ENCODE data around the gene XPO1. TPM values are rescaled to one million over a fixed set of nuclear protein-coding genes. Genes with fewer than 3 reads are reported as not detected.

Gene XPO1
- polyA plus RNA-seq, 1 donor from 2014 or later = 494 TPM

DNA sequence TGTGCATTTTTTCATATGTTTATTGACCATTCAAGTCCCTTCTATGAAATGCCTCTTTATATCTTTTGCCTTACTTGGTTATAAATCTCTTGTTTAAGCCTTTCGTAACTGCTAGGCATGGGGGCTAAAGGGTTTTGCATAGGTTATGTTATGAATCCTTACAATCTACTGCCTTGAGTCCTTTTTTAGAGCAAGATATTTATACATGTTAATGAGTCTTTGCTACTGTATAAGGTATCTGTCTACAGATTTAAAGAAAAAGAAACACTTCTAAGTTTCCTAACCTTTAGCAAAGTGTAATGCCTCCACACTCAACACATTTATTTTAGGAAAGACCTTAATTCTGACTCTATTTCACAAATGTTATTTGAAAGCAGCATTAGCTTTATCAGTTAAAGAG, 43.6 kb upstream of the XPO1 start:
- Histone ChIP-seq H3K4me2 (ENCODE audit: low read length) (no peak overlapping the region), H3K27ac (ENCODE audit: low read length) (no peak overlapping the region), H3K4me3 (ENCODE audit: low read length) (no peak overlapping the region), H4K20me1 (ENCODE audit: insufficient read depth) (no peaks in the 10 kb centered on the region), H2AFZ (ENCODE audit: low read depth, low read length) (no peak overlapping the region), H3F3A (ENCODE audit: insufficient read depth, low read length, poor library complexity, severe bottlenecking) (no peaks in the 10 kb centered on the region), H3K36me3 (ENCODE audit: insufficient read depth, low read length) (no peaks in the 10 kb centered on the region), H3K9ac (ENCODE audit: low read length) (no peak overlapping the region), H3K27me3 (ENCODE audit: insufficient read depth, low read depth, low read length) (no peaks in the 10 kb centered on the region), H3K9me3 (ENCODE audit: low read length) (no peaks in the 10 kb centered on the region), H3K9me2 (ENCODE audit: insufficient read depth, low read length) (no peaks in the 10 kb centered on the region), H3K79me2 (replicated peaks; ENCODE audit: insufficient read depth, low read length) (no peaks in the 10 kb centered on the region)
- TF ChIP-seq POLR2AphosphoS5 (IDR thresholded peaks at IDR 0.05) = no peak
- no peak for TF ChIP-seq EZH2 (IDR thresholded peaks at IDR 0.05; ENCODE audit: borderline replicate concordance, insufficient read depth, low read length, poor library complexity, severe bottlenecking)
- no peak for TF ChIP-seq RAD21 (conservative IDR thresholded peaks at IDR 0.05)
- no peak for TF ChIP-seq MXI1 (conservative IDR thresholded peaks at IDR 0.05; ENCODE audit: poor library complexity, severe bottlenecking)
- TF ChIP-seq, protein P1, sequence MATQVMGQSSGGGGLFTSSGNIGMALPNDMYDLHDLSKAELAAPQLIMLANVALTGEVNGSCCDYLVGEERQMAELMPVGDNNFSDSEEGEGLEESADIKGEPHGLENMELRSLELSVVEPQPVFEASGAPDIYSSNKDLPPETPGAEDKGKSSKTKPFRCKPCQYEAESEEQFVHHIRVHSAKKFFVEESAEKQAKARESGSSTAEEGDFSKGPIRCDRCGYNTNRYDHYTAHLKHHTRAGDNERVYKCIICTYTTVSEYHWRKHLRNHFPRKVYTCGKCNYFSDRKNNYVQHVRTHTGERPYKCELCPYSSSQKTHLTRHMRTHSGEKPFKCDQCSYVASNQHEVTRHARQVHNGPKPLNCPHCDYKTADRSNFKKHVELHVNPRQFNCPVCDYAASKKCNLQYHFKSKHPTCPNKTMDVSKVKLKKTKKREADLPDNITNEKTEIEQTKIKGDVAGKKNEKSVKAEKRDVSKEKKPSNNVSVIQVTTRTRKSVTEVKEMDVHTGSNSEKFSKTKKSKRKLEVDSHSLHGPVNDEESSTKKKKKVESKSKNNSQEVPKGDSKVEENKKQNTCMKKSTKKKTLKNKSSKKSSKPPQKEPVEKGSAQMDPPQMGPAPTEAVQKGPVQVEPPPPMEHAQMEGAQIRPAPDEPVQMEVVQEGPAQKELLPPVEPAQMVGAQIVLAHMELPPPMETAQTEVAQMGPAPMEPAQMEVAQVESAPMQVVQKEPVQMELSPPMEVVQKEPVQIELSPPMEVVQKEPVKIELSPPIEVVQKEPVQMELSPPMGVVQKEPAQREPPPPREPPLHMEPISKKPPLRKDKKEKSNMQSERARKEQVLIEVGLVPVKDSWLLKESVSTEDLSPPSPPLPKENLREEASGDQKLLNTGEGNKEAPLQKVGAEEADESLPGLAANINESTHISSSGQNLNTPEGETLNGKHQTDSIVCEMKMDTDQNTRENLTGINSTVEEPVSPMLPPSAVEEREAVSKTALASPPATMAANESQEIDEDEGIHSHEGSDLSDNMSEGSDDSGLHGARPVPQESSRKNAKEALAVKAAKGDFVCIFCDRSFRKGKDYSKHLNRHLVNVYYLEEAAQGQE (IDR thresholded peaks at IDR 0.05; ENCODE audit: borderline replicate concordance) = no peak
- no peak for TF ChIP-seq TAF1 (IDR thresholded peaks at IDR 0.05; ENCODE audit: low read depth)
- TF ChIP-seq SMC3 (conservative IDR thresholded peaks at IDR 0.05; ENCODE audit: poor library complexity) = no peak
- TF ChIP-seq EP300 (conservative IDR thresholded peaks at IDR 0.05; ENCODE audit: poor library complexity, severe bottlenecking) = no peak
- TF ChIP-seq, protein P2, sequence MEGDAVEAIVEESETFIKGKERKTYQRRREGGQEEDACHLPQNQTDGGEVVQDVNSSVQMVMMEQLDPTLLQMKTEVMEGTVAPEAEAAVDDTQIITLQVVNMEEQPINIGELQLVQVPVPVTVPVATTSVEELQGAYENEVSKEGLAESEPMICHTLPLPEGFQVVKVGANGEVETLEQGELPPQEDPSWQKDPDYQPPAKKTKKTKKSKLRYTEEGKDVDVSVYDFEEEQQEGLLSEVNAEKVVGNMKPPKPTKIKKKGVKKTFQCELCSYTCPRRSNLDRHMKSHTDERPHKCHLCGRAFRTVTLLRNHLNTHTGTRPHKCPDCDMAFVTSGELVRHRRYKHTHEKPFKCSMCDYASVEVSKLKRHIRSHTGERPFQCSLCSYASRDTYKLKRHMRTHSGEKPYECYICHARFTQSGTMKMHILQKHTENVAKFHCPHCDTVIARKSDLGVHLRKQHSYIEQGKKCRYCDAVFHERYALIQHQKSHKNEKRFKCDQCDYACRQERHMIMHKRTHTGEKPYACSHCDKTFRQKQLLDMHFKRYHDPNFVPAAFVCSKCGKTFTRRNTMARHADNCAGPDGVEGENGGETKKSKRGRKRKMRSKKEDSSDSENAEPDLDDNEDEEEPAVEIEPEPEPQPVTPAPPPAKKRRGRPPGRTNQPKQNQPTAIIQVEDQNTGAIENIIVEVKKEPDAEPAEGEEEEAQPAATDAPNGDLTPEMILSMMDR (IDR thresholded peaks at IDR 0.05; ENCODE audit: poor library complexity, severe bottlenecking) = no peak

DNA sequence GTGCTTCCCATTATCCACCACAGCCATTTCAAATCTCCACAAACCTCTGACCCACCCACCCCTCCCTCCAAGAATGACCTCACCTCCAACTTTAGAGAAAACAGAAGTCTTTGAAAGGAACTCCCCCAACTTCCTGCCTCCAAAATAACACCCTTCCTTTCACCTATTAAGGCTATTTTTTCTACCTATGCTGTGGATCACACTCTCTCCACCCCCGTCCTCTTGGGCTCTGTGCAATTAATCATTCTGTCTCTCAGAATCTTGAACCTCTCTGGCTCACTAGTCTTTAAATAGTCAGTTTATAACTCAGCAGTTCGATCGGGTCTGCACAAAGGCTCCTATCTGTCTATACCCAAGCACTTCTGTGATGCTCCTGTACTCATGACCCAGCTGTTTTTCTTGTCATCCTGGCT, 37.3 kb upstream of the XPO1 start:
- Histone ChIP-seq H2AFZ (ENCODE audit: low read depth, low read length) (no peak overlapping the region), H3F3A (ENCODE audit: insufficient read depth, low read length, poor library complexity, severe bottlenecking) (no peaks in the 10 kb centered on the region), H3K27me3 (ENCODE audit: insufficient read depth, low read depth, low read length) (no peaks in the 10 kb centered on the region), H3K9me2 (ENCODE audit: insufficient read depth, low read length) (no peaks in the 10 kb centered on the region), H3K4me2 (ENCODE audit: low read length) (no peak overlapping the region), H3K27ac (ENCODE audit: low read length) (no peak overlapping the region), H3K79me2 (replicated peaks; ENCODE audit: insufficient read depth, low read length) (no peaks in the 10 kb centered on the region), H3K9me3 (ENCODE audit: low read length) (no peaks in the 10 kb centered on the region), H3K36me3 (ENCODE audit: insufficient read depth, low read length) (no peaks in the 10 kb centered on the region), H4K20me1 (ENCODE audit: insufficient read depth) (no peaks in the 10 kb centered on the region), H3K4me3 (ENCODE audit: low read length) (no peak overlapping the region), H3K9ac (ENCODE audit: low read length) (no peak overlapping the region)
- TF ChIP-seq EZH2 (IDR thresholded peaks at IDR 0.05; ENCODE audit: borderline replicate concordance, insufficient read depth, low read length, poor library complexity, severe bottlenecking) = no peak
- TF ChIP-seq, protein P1 (IDR thresholded peaks at IDR 0.05; ENCODE audit: borderline replicate concordance) = no peak
- TF ChIP-seq RAD21 (conservative IDR thresholded peaks at IDR 0.05) = no peak
- no peak for TF ChIP-seq SMC3 (conservative IDR thresholded peaks at IDR 0.05; ENCODE audit: poor library complexity)
- TF ChIP-seq MXI1 (conservative IDR thresholded peaks at IDR 0.05; ENCODE audit: poor library complexity, severe bottlenecking) = no peak
- TF ChIP-seq, protein P2 (IDR thresholded peaks at IDR 0.05; ENCODE audit: poor library complexity, severe bottlenecking) = no peak
- no peak for TF ChIP-seq POLR2AphosphoS5 (IDR thresholded peaks at IDR 0.05)
- no peak for TF ChIP-seq EP300 (conservative IDR thresholded peaks at IDR 0.05; ENCODE audit: poor library complexity, severe bottlenecking)
- no peak for TF ChIP-seq TAF1 (IDR thresholded peaks at IDR 0.05; ENCODE audit: low read depth)

Data from neural cell (in vitro differentiated cells).